ENCODE data around the gene EPHA3. TPM values are rescaled to one million over a fixed set of nuclear protein-coding genes. Genes with fewer than 3 reads are reported as not detected.

Gene EPHA3
- total and polyA plus RNA-seq, 2 of the 4 experiments (the other 2 are of a cell fraction) = 0.10 to 0.18 TPM

DNA sequence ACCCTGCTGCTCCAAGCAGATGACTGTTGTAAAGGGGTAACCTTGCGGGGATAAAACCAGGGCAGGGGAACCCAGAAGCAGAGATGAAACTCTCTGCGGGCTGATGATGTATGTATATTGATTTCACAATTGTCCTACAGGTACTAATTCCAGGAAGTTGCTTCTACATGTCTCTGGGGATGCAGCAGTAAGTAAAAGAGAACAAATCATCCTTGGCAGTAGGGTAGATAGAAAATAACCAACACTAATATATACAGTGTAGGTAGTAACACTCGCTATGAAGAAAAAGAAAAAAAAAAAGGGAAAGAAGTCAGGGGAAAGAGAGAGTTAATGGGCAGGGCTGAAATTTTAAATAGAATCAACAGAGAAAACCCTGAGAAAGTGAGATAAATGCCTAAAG is 50.2 kb downstream of the EPHA3 start:
- Histone ChIP-seq H2BK20ac (ENCODE audit: low read depth, low read length) (no peak overlapping the region), H3K14ac (replicated peaks; ENCODE audit: low read depth, low read length) (no peak overlapping the region), H2AK5ac (ENCODE audit: low read depth, low read length) (no peak overlapping the region), H3K23ac (ENCODE audit: low read depth, low read length) (no peak overlapping the region), H2AFZ (replicated peaks; ENCODE audit: low read length, poor library complexity) (no peak overlapping the region), H4K20me1 (ENCODE audit: insufficient read depth, low read length) (no peaks in the 10 kb centered on the region), H3K4me2 (ENCODE audit: low read depth, low read length) (no peak overlapping the region), H3K79me1 (ENCODE audit: low read depth in 1 of 2, low read length in 2 of 2) (no peaks in the 10 kb centered on the region), H2BK5ac (ENCODE audit: low read depth, low read length, poor library complexity, severe bottlenecking) (no peak overlapping the region), H3K9ac (ENCODE audit: low read depth, low read length) (no peak overlapping the region), H3K27me3 (ENCODE audit: control insufficient read depth, insufficient read depth, low read length) (no peaks in the 10 kb centered on the region), H3K27ac (ENCODE audit: insufficient read depth, low read length) (no peak overlapping the region), H2BK120ac (ENCODE audit: low read depth, low read length) (no peak overlapping the region), H3K9me3 (ENCODE audit: control insufficient read depth, insufficient read depth, low read length) (no peaks in the 10 kb centered on the region), H4K8ac (ENCODE audit: low read depth in 2 of 2, low read length in 2 of 2) (no peak overlapping the region), H2AK9ac (replicated peaks; ENCODE audit: low read depth, low read length, poor library complexity) (no peak overlapping the region), H3K56ac (ENCODE audit: extremely low read depth, insufficient read depth, low read length) (no peak overlapping the region), H2BK15ac (ENCODE audit: low read depth, low read length) (no peak overlapping the region), H4K5ac (ENCODE audit: low read depth, low read length) (no peak overlapping the region), H4K91ac (ENCODE audit: insufficient read depth, low read depth, low read length) (no peak overlapping the region), H3K36me3 (ENCODE audit: control insufficient read depth, insufficient read depth, low read length) (no peaks in the 10 kb centered on the region), H3K9me1 (ENCODE audit: insufficient read depth, low read length) (no peaks in the 10 kb centered on the region), H3K18ac (ENCODE audit: low read depth, low read length) (no peak overlapping the region), H3K4me1 (ENCODE audit: control insufficient read depth, insufficient read depth, low read length) (no peaks in the 10 kb centered on the region), H3K4me3 (ENCODE audit: insufficient read depth, low read depth, low read length) (no peak overlapping the region), H3K4ac (ENCODE audit: low read depth, low read length) (no peak overlapping the region)
- POLR2A ChIA-PET (ENCODE audit: unreplicated experiment) = no interaction called here
- DNase-seq (no peak), ATAC-seq (ENCODE audit: low read depth) (no peak)
- CTCF ChIA-PET = no interaction called here
- dilution Hi-C loops (cut with HindIII; ENCODE audit: low sequenced_read_pairs, unreplicated experiment) (no loop called here), intact Hi-C loops (cut with micrococcal nuclease) (loop anchor here (5.0 kb wide), 1 partner anchor 50 kb away; no protein-coding TSS in a partner anchor), in situ Hi-C loops (cut with MboI; ENCODE audit: low sequenced_read_pairs) (no loop called here)
- WGBS, 2 experiments (ENCODE audit: extremely low coverage in 2 of 2, insufficient read length in 1 of 2) = no CpG with 5 or more reads among the region's 3 CpGs
- BruUV-seq (replicated peaks) = no TSS peak
- no peak for TF ChIP-seq MXI1 (IDR thresholded peaks at IDR 0.05; ENCODE audit: borderline replicate concordance, low read depth, low read length)
- TF ChIP-seq POLR2A (IDR thresholded peaks at IDR 0.05; ENCODE audit: low read depth, low read length) = no peak
- TF ChIP-seq, protein P1, sequence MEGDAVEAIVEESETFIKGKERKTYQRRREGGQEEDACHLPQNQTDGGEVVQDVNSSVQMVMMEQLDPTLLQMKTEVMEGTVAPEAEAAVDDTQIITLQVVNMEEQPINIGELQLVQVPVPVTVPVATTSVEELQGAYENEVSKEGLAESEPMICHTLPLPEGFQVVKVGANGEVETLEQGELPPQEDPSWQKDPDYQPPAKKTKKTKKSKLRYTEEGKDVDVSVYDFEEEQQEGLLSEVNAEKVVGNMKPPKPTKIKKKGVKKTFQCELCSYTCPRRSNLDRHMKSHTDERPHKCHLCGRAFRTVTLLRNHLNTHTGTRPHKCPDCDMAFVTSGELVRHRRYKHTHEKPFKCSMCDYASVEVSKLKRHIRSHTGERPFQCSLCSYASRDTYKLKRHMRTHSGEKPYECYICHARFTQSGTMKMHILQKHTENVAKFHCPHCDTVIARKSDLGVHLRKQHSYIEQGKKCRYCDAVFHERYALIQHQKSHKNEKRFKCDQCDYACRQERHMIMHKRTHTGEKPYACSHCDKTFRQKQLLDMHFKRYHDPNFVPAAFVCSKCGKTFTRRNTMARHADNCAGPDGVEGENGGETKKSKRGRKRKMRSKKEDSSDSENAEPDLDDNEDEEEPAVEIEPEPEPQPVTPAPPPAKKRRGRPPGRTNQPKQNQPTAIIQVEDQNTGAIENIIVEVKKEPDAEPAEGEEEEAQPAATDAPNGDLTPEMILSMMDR (conservative IDR thresholded peaks at IDR 0.05; ENCODE audit: low read depth, low read length) = no peak
- no peak for TF ChIP-seq RCOR1 (IDR thresholded peaks at IDR 0.05; ENCODE audit: insufficient replicate concordance, low read length)
- TF ChIP-seq FOS (IDR thresholded peaks at IDR 0.05; ENCODE audit: low read depth, low read length) = no peak
- no peak for TF ChIP-seq CEBPB (IDR thresholded peaks at IDR 0.05; ENCODE audit: low read depth, low read length)
- no peak for TF ChIP-seq MAZ (IDR thresholded peaks at IDR 0.05; ENCODE audit: borderline replicate concordance, low read depth, low read length)
- TF ChIP-seq BHLHE40 (IDR thresholded peaks at IDR 0.05; ENCODE audit: low read depth, low read length) = no peak
- no peak for TF ChIP-seq NFE2L2 (IDR thresholded peaks at IDR 0.05; ENCODE audit: low read depth, low read length)
